B cell (primary cell): ENCODE measurements around the gene CASP14. TPM values are rescaled to one million over a fixed set of nuclear protein-coding genes. Genes with fewer than 3 reads are reported as not detected.
"Not testable (repeated sequence)": the region's sequence is repeated elsewhere in the genome, so short reads cannot be mapped to it uniquely, and the experiment has no call there.

Source experiments
- ATAC-seq: fragments of 200-7000 bp; cut with Tn5 transposase; one replicate; pipeline ENCODE4 v1.10.0; 2021; ENCODE audit warnings: low read depth, mild to moderate bottlenecking, moderate number of reproducible peaks, moderate library complexity
- CTCF ChIA-PET: fragments of 350-600 bp; sonication (Branson Sonifier 250); formaldehyde crosslinking; loops from one replicate; lab custom pipeline; 2021; ENCODE audit warnings: antibody characterized with exemption, inconsistent platforms; lab: Charles Lee
- POLR2A ChIA-PET: fragments of 350-600 bp; sonication (Branson Sonifier 250); formaldehyde crosslinking; loops from one replicate; lab custom pipeline; 2021; ENCODE audit warnings: antibody characterized with exemption; lab: Charles Lee
- DNase-seq: peaks from one replicate; pipeline ENCODE4 v3.0.0; 2013
- H2AFZ ChIP-seq: 2 replicates; pipeline ENCODE4 v1.6.1; 2012; ENCODE audit warnings: mild to moderate bottlenecking, low read depth, low read length; ENCODE audit not compliant: insufficient read depth, poor library complexity, severe bottlenecking
- H3K27ac ChIP-seq, 2 donors: 1 replicate in 1 of 2; 2 replicates in 1 of 2; pipeline ENCODE4 v1.5.1; 2012 to 2013; ENCODE audit warnings: low read length in 2 of 2, mild to moderate bottlenecking in 2 of 2, moderate library complexity in 1 of 2
- H3K27me3 ChIP-seq, 4 experiments: fragments of 200-600 bp in 1 of 4; sonication (generic) in 1 of 4; replicated peaks in 1 of 4; 1 replicate in 2 of 4; 2 replicates in 2 of 4; pipeline versions ENCODE4 v1.6.1 to v1.7.0; 2013 to 2016; ENCODE audit warnings: low read length in 3 of 4, mild to moderate bottlenecking in 2 of 4, mixed read lengths in 1 of 4, moderate library complexity in 1 of 4; ENCODE audit not compliant: insufficient read depth in 4 of 4, control insufficient read depth in 3 of 4; ENCODE audit errors: control extremely low read depth in 1 of 4
- H3K36me3 ChIP-seq, 2 experiments: replicated peaks in 1 of 2; 1 replicate in 1 of 2; 2 replicates in 1 of 2; pipeline versions ENCODE4 v1.6.1 to v1.7.1; 2013; ENCODE audit warnings: low read length in 1 of 2; ENCODE audit not compliant: insufficient read depth in 2 of 2, control insufficient read depth in 1 of 2; ENCODE audit errors: control extremely low read depth in 1 of 2, extremely low read depth in 1 of 2
- H3K4me1 ChIP-seq, 2 donors: fragments of 200-600 bp in 1 of 2; sonication (generic) in 1 of 2; 1 replicate in 1 of 2; 2 replicates in 1 of 2; pipeline versions ENCODE4 v1.5.1 to v1.6.1; 2013 to 2017; ENCODE audit warnings: low read length in 2 of 2; ENCODE audit not compliant: control insufficient read depth in 2 of 2, insufficient read depth in 2 of 2
- H3K4me2 ChIP-seq: replicated peaks from 2 replicates; pipeline ENCODE3; 2012; ENCODE audit warnings: mild to moderate bottlenecking, low read depth, low read length; ENCODE audit not compliant: poor library complexity, severe bottlenecking
- H3K4me3 ChIP-seq, 5 experiments: fragments of 200-600 bp in 1 of 5; sonication (generic) in 1 of 5; 1 replicate in 3 of 5; 2 replicates in 2 of 5; pipeline versions ENCODE4 v1.5.1 to v1.7.0; 2011 to 2016; ENCODE audit warnings: low read length in 4 of 5, mild to moderate bottlenecking in 4 of 5, low read depth in 2 of 5, control low read depth in 1 of 5, moderate library complexity in 1 of 5; ENCODE audit not compliant: insufficient read depth in 1 of 5; ENCODE audit errors: control extremely low read depth in 1 of 5, extremely low read depth in 1 of 5
- H3K79me2 ChIP-seq: fragments of 200-600 bp; sonication (generic); one replicate; pipeline ENCODE4 v1.6.0; 2016; ENCODE audit warnings: low read length; ENCODE audit not compliant: control insufficient read depth, insufficient read depth
- H3K9ac ChIP-seq: fragments of 200-600 bp; sonication (generic); 2 replicates; pipeline ENCODE4 v1.6.1; 2017; ENCODE audit warnings: mild to moderate bottlenecking, low read length, moderate library complexity
- H3K9me3 ChIP-seq, 3 donors: one replicate each; pipeline versions ENCODE4 v1.6.1 to v1.7.1; 2013; ENCODE audit warnings: low read length in 2 of 3; ENCODE audit not compliant: control insufficient read depth in 2 of 3, insufficient read depth in 1 of 3; ENCODE audit errors: control extremely low read depth in 1 of 3
- H4K20me1 ChIP-seq: 2 replicates; pipeline ENCODE4 v1.6.0; 2012; ENCODE audit warnings: mild to moderate bottlenecking, low read length; ENCODE audit not compliant: insufficient read depth, control insufficient read depth, poor library complexity, severe bottlenecking
- H3K27ac Mint-ChIP-seq: one replicate; pipeline ENCODE4 v1.8.0; 2021; ENCODE audit warnings: mixed read lengths
- H3K27me3 Mint-ChIP-seq: one replicate; pipeline ENCODE4 v1.8.0; 2021; ENCODE audit warnings: mixed read lengths
- H3K4me1 Mint-ChIP-seq: one replicate; pipeline ENCODE4 v1.8.0; 2021; ENCODE audit warnings: mixed read lengths
- H3K4me3 Mint-ChIP-seq: one replicate; pipeline ENCODE4 v1.8.0; 2021; ENCODE audit warnings: mixed read lengths
- H3K9me3 Mint-ChIP-seq: one replicate; pipeline ENCODE4 v1.8.0; 2022; ENCODE audit warnings: mixed read lengths; ENCODE audit not compliant: insufficient read depth
- CTCF ChIP-seq: fragments of 200-600 bp; IDR thresholded peaks from one replicate; pipeline ENCODE4 v1.8.0; 2022; ENCODE audit warnings: antibody characterized with exemption, mild to moderate bottlenecking
- EZH2 ChIP-seq: IDR thresholded peaks from 2 replicates; pipeline ENCODE4 v1.6.1; 2012; ENCODE audit warnings: borderline replicate concordance, low read depth, mild to moderate bottlenecking, moderate library complexity, low read length; ENCODE audit not compliant: insufficient read depth, poor library complexity, severe bottlenecking
- WGBS: methylation state at CpG from one replicate; pipeline ENCODE4 v1.1.5; 2013; ENCODE audit warnings: missing lambda C conversion rate; ENCODE audit not compliant: insufficient coverage; 5-methylcytosine and 5-hydroxymethylcytosine counted together
- intact Hi-C: fragments of 100-400 bp; cut with micrococcal nuclease; formaldehyde crosslinking; loops from one replicate; pipeline ENCODE4 v1.10.0; 2022
- polyA plus RNA-seq: library from polyadenylated mRNA; depleted of rRNA; stranded (reverse); fragments of >200 nt; gene quantifications from 2 replicates; pipeline ENCODE4 v1.2.3, GENCODE V29; 2012
- total RNA-seq, 2 donors: library from RNA; stranded (reverse); fragments of 120-200 nt in 1 of 2; gene quantifications; 1 replicate in 1 of 2; 2 replicates in 1 of 2; pipeline versions ENCODE4 v1.2.3 to v1.2.4, GENCODE V29; 2013 to 2022

Gene CASP14
- total and polyA plus RNA-seq, 2 donors (not counting 1 experiment from before 2014, with no cell fraction given) = not detected

- Histone ChIP-seq H3K79me2 (no peaks in the 10 kb centered on the region), H3K27me3 (peaks cover 0 to 17% (median 6%) of the 10 kb centered on the region in 4 experiments), H3K9ac (no peak overlapping the region), H3K27ac (no peak overlapping the region), H3K4me1 (no peaks in the 10 kb centered on the region), H3K36me3 (no peaks in the 10 kb centered on the region), H3K4me3 (no peak overlapping the region), H2AFZ (no peak overlapping the region), H4K20me1 (no peaks in the 10 kb centered on the region), H3K9me3 (no peaks in the 10 kb centered on the region), H3K4me2 (no peak overlapping the region)
- ChIA-PET POLR2A (interaction anchor here (0.6 kb wide), 1 partner anchor 136 kb away, joined by 11 read pairs; no protein-coding TSS in a partner anchor), CTCF (no interaction called here)
- WGBS = 37% methylated on average over 15 of the region's 18 CpGs
- DNase-seq (no peak), ATAC-seq (no peak)
- Mint-ChIP-seq H3K27ac (no peak overlapping the region), H3K27me3 (peaks cover 41% of the 10 kb centered on the region), H3K9me3 (no peaks in the 10 kb centered on the region), H3K4me3 (no peak overlapping the region), H3K4me1 (no peaks in the 10 kb centered on the region)
- TF ChIP-seq CTCF (no peak), EZH2 (no peak)
- intact Hi-C loops = no loop called here
Observed at GRCh38 chr19:15015946-15016542, 33.2 kb upstream of the CASP14 start.

GRCh38 chr19:15018836-15019235, 30.4 kb upstream of the CASP14 start:
- H3K27ac ChIP-seq, CTCF ChIA-PET, ATAC-seq, H3K36me3 ChIP-seq, H3K9me3 Mint-ChIP-seq, intact Hi-C loops, H2AFZ ChIP-seq, H4K20me1 ChIP-seq, H3K9me3 ChIP-seq, H3K27ac Mint-ChIP-seq, H3K4me2 ChIP-seq, H3K4me1 ChIP-seq, H3K4me1 Mint-ChIP-seq, H3K9ac ChIP-seq, DNase-seq, H3K4me3 Mint-ChIP-seq, H3K4me3 ChIP-seq, POLR2A ChIA-PET, H3K79me2 ChIP-seq: not testable (repeated sequence)
- peaks cover 24% of the 10 kb centered on the region for H3K27me3 Mint-ChIP-seq
- WGBS = no CpG with 5 or more reads among the region's 3 CpGs
- H3K27me3 ChIP-seq = peaks cover 0 to 10% (median 4%) of the 10 kb centered on the region in 4 experiments
